Esophagus muscularis mucosa (tissue), 4 donors: ENCODE data around the gene LY6G6D.

Experiments used
- CTCF ChIP-seq, 3 experiments: fragments of 200-600 bp in 2 of 3; fragments of 450-650 bp in 1 of 3; sonication (generic) in 2 of 3; IDR thresholded peaks; one replicate each; pipeline ENCODE4 v1.5.1; 2017 to 2019; ENCODE audit warnings: antibody characterized with exemption in 3 of 3, mild to moderate bottlenecking in 2 of 3, moderate library complexity in 1 of 3
- EP300 ChIP-seq: sonication (generic); formaldehyde crosslinking; IDR thresholded peaks from one replicate; pipeline ENCODE4 v1.6.1; 2017; ENCODE audit warnings: antibody characterized with exemption
- POLR2A ChIP-seq: fragments of 450-650 bp; IDR thresholded peaks from one replicate; pipeline ENCODE4 v1.6.1; 2017; ENCODE audit warnings: antibody characterized with exemption, moderate library complexity, mild to moderate bottlenecking, low read depth
- POLR2AphosphoS5 ChIP-seq, 2 donors: sonication (generic); formaldehyde crosslinking; IDR thresholded peaks; one replicate each; pipeline ENCODE4 v1.6.1; 2017; ENCODE audit warnings: antibody characterized with exemption in 2 of 2

DNA sequence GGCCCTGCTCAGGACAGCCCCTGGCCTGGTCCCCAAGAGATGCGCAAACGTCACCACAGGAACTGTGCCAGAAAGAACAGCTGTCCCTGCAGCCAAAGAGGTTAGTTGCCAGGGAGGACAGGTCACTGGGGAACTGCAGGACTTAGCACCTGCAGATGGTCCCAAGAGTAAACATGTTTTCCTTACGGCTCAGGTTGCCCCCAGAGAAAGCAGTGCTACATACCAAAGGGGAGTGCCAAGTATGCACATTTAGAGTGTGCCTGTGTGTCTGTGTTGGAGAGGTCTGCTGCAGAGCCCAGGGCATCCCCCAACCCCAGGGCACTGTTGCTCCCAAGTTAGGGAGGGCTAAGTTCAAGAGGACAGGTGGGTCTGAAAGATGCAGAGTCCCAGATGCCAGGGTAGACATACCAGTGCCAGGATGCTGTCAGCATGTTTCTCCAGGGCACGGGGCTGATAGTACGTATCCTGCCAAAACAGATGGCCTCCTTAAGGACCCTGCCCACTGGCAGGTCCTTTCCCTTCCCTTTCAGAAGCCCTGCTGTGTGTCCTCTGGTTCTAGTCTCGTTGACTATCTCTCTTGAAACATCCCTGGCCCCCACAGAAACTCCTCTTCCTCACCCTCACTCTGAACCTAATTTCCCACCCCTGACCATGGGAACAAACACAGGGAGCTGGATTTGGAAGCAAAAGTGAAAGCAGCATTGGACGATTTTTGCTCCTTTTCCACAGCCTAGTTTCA lies 13.3 kb upstream of the LY6G6D start:
- TF ChIP-seq EP300 (no peak), POLR2AphosphoS5 (IDR thresholded peaks at IDR 0.05) (no peak), CTCF (IDR thresholded peaks at IDR 0.05) (no peak), POLR2A (no peak)
